ENCODE data around the gene ZNF326.
"Not testable (repeated sequence)": the region's sequence is repeated elsewhere in the genome, so short reads cannot be mapped to it uniquely, and the experiment has no call there.

The ZNF326 gene

DNA sequence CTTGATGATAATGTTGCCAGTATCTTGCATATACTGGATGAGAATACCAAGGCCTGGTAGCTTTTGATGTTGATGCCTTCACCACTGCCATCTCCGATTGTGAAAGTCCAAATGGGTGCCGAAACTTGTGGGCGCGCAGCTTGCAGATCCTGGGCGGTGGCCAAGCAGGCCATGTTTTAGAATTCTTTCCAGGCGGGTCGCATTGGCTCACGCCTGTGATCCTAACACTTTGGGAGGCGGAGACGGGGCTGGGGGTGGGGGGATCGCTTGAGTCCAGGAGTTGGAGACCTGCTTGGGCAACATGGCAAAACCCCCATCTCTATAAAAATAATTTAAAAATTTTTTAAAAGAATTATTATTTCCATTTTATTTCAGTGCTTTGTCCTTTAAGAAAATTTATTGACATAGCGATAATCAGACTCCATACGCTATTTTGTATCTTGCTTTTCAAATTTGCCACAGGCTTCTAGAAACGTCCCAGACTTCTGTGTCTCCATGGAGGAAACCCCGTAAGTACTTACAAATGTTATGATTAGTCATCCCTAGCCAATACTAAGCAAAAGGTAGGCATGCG is 592 bp upstream of the ZNF326 start:
- in situ Hi-C loops (cut with MboI; ENCODE audit: low sequenced_read_pairs) = loop anchor here (10.0 to 25.0 kb wide), 3 partner anchors 180 to 482 kb away; partner anchors contain the start of genes LRRC8B and LRRC8C

GRCh38 chr1:89995598-89996449 is 914 bp downstream of the ZNF326 start:
- in situ Hi-C loops (cut with MboI; ENCODE audit: low sequenced_read_pairs) = loop anchor here (10.0 to 25.0 kb wide), 3 partner anchors 181 to 484 kb away; partner anchors contain the start of genes LRRC8B and LRRC8C

GRCh38 chr1:89996450-89997110 is 1.7 kb downstream of the ZNF326 start:
- in situ Hi-C loops (cut with MboI; ENCODE audit: low sequenced_read_pairs) = loop anchor here (10.0 to 25.0 kb wide), 3 partner anchors 182 to 484 kb away; partner anchors contain the start of genes LRRC8B and LRRC8C

- in situ Hi-C loops (cut with MboI; ENCODE audit: low sequenced_read_pairs) = loop anchor here (10.0 to 25.0 kb wide), 3 partner anchors 182 to 485 kb away; partner anchors contain the start of genes LRRC8B and LRRC8C
Observed at GRCh38 chr1:89997152-89997551, 2.2 kb downstream of the ZNF326 start.

GRCh38 chr1:89998306-89998705 is 3.4 kb downstream of the ZNF326 start:
- in situ Hi-C loops (cut with MboI; ENCODE audit: low sequenced_read_pairs) = loop anchor here (10.0 to 25.0 kb wide), 3 partner anchors 184 to 486 kb away; partner anchors contain the start of genes LRRC8B and LRRC8C

- in situ Hi-C loops (cut with MboI; ENCODE audit: low sequenced_read_pairs) = loop anchor here (10.0 to 25.0 kb wide), 3 partner anchors 184 to 487 kb away; partner anchors contain the start of genes LRRC8B and LRRC8C
Observed at GRCh38 chr1:89999208-89999607, 4.3 kb downstream of the ZNF326 start.

DNA sequence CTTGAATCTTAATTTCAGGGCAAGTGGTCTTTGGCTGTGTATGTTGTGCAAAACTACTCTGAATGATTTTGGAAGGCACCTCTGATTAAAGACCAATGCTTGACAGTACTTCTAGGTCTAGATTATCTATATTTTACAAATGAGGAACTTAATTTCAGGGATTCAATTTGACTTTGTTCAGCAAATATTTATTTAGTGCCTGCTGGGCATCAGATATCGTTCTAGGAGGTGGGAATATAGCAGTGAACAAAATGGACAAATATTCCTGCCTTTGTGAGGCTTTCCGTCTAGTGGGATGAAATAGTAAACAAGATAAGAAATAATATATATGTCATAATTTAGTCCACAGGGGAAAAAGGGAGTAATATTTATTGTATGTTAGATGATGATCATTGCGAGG is 4.7 kb downstream of the ZNF326 start:
- in situ Hi-C loops (cut with MboI; ENCODE audit: low sequenced_read_pairs) = loop anchor here (10.0 to 25.0 kb wide), 3 partner anchors 185 to 487 kb away; partner anchors contain the start of genes LRRC8B and LRRC8C

- in situ Hi-C loops (cut with MboI; ENCODE audit: low sequenced_read_pairs) = no loop called here
Observed at GRCh38 chr1:90000934-90001676, 6.2 kb downstream of the ZNF326 start.

DNA sequence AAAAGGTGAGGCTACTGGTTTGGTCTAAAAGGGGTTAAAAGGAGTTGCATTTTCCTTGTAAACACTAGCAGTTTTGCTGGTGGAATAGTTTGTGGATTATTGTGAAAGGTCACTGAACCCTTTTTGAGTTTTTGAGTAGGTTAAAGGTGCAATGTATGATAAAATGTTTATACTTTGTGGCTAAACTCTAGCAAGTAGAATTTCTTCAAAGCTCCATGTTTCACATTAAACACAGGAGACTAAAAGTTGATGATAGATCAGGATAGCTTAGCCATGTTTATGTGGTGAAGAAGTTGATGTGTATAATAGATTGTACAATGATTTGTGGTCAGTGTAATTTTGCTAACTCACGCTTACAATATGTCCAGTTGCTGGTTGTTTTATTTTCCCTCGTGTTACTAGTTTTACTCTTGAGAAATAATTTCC is 13.1 kb downstream of the ZNF326 start:
- in situ Hi-C loops (cut with MboI; ENCODE audit: low sequenced_read_pairs) = no loop called here

DNA sequence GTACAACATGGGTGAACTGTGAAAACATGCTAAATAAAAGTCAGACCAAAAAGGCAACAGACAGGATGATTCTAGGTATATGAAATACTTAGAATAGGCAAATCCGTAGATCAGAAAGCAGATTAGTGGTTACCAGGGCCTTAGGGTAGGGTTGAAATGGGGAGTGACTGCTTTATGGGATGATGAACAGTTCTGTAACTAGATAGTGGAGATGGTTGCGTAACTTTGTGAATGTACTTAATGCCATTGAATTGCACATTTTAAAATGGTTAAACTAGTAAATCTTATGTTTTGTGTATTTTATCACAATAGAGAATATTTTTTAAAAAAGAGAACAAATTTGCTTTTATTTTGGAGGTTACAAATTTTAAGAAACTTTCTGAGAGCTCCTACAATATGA is 17.4 kb downstream of the ZNF326 start:
- in situ Hi-C loops (cut with MboI; ENCODE audit: low sequenced_read_pairs) = no loop called here

DNA sequence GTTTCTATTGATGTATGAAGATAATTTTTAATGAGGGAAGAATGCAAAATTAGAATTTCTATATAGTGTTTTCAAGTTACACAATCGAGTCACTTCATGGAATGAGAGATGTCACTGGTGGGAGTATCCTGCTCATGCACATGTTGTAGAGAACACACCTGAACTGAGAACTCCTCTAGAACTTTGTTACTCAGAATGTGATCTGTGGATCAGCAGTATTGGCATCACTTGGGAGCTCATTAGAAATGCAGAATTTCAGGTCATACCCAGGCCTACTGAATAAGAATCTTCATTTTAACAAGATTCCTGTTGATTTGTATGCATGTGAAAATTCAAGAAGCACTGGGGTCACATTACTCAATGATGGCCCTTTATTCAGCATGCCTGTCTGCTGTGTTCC is 28.8 kb downstream of the ZNF326 start:
- in situ Hi-C loops (cut with MboI; ENCODE audit: low sequenced_read_pairs) = no loop called here

DNA sequence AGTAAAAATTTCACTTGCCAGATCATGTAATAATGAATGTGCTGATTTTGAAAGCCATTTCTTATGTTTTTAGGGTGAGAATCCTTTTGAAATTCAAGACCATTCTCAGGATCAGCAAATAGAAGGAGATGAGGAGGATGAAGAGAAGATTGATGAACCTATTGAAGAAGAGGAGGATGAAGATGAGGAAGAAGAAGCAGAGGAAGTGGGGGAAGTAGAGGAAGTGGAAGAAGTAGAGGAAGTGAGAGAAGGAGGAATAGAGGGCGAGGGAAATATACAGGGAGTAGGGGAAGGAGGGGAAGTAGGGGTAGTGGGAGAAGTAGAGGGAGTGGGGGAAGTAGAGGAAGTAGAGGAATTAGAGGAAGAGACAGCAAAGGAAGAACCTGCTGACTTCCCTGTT is 32.4 kb downstream of the ZNF326 start:
- in situ Hi-C loops (cut with MboI; ENCODE audit: low sequenced_read_pairs) = no loop called here

DNA sequence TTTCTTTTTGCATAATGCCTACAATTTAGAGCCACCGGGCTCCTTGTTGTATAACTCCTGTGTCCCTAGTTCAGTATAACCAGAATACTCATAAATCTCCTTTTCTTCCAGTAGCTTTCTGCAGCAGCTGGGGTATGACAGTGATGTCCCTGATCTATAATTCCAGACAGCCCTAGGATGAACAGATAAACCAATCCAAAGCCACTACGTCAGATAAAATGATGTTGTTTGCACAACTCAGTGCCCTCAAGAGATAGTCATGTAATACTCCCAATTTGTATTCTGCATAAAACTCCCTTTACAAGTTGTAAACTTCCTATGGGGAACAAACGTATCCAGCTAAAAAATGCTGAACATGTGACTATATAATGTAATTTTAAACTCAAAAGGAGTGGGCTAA is 44.7 kb downstream of the ZNF326 start:
- in situ Hi-C loops (cut with MboI; ENCODE audit: low sequenced_read_pairs) = no loop called here

DNA sequence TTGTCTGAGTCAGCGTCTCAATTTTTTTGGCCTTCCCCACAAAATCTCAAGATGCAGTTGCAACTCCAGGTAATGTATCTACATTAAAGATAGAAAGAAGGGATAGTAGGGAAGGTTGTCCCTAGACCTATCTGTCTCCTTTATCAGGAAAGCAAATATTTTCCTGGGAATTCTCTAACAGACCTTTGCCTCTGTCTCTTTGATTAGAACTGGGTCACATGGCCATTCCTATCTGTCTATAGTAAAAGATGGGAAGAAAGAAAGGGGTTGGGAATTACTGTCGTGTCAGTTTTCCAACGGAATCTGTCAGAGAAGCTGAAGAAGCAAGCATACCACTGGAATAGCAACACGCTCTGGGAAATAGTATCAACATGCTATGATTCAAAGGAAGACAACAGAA is 48.7 kb downstream of the ZNF326 start:
- in situ Hi-C loops (cut with MboI; ENCODE audit: low sequenced_read_pairs) = no loop called here

GRCh38 chr1:90044346-90044745 is 49.4 kb downstream of the ZNF326 start:
- in situ Hi-C loops (cut with MboI; ENCODE audit: low sequenced_read_pairs) = no loop called here

- in situ Hi-C loops (cut with MboI; ENCODE audit: low sequenced_read_pairs) = no loop called here
Observed at GRCh38 chr1:90045853-90046563, 51.1 kb downstream of the ZNF326 start.

- in situ Hi-C loops (cut with MboI; ENCODE audit: low sequenced_read_pairs) = no loop called here
Observed at GRCh38 chr1:90046635-90047034, 51.7 kb downstream of the ZNF326 start.

GRCh38 chr1:90048043-90048442 is 53.1 kb downstream of the ZNF326 start:
- in situ Hi-C loops (cut with MboI; ENCODE audit: low sequenced_read_pairs) = no loop called here

DNA sequence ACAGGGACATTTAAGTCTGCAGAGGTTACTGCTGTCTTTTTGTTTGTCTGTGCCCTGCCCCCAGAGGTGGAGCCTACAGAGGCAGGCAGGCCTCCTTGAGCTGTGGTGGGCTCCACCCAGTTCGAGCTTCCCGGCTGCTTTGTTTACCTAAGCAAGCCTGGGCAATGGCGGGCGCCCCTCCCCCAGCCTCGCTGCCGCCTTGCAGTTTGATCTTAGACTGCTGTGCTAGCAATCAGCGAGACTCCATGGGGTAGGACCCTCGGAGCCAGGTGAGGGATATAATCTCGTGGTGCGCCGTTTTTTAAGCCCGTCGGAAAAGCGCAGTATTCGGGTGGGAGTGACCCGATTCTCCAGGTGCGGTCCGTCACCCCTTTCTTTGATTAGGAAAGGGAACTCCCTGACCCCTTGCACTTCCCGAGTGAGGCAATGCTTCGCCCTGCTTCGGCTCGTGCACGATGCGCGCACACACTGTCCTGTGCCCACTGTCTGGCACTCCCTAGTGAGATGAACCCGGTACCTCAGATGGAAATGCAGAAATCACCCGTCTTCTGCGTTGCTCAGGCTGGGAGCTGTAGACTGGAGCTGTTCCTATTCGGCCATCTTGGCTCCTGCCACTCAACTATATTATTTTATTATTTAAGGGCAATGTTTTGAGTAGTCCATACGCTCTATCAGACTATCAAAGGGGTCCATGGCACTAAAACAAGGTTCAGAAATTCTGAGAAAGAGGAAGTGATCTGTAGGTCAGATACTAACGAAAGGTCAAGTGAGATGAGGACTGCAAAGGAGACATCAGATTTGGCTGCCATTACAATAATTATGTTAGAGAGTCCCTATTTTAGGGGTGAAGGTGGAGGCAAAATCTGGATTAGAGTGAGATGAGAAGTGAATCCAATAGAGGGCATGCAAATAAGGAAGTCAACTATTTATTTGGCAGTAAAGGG is 68.1 kb downstream of the ZNF326 start:
- in situ Hi-C loops (cut with MboI; ENCODE audit: low sequenced_read_pairs) = not testable (repeated sequence)

All from HL-60/S4 treated with retinoic acid at 250 ng/mL for 4 days and 3 days (cell line).